K562 (cell line): ENCODE results near the gene CHRNA3. TPM values are rescaled to one million over a fixed set of nuclear protein-coding genes. Genes with fewer than 3 reads are reported as not detected.
A peak's percentile ranks its signal among the peaks of the same experiment; 100 is the strongest.

Experiments
- ASH1L ChIP-seq: fragments of 450-650 bp; IDR thresholded peaks from 2 replicates; pipeline ENCODE4 v1.6.1; 2018; ENCODE audit warnings: borderline replicate concordance, mild to moderate bottlenecking, low read depth; ENCODE audit not compliant: partially characterized antibody
- CBFA2T3 ChIP-seq: fragments of 450-650 bp; IDR thresholded peaks from 2 replicates; pipeline ENCODE4 v1.6.1; 2017
- CEBPB ChIP-seq: fragments of 450-650 bp; IDR thresholded peaks from 2 replicates; pipeline ENCODE4 v1.6.1; 2016; ENCODE audit warnings: missing genetic modification characterization, missing compliant biosample characterization
- DACH1 ChIP-seq: fragments of 450-650 bp; IDR thresholded peaks from 2 replicates; pipeline ENCODE4 v1.6.1; 2018; ENCODE audit not compliant: partially characterized antibody
- DDX20 ChIP-seq: fragments of 450-650 bp; IDR thresholded peaks from 2 replicates; pipeline ENCODE4 v1.6.1; 2016; ENCODE audit warnings: missing genetic modification characterization, low read depth, mild to moderate bottlenecking, missing compliant biosample characterization, moderate library complexity
- HDAC8 ChIP-seq: fragments of 450-650 bp; IDR thresholded peaks from 2 replicates; pipeline ENCODE4 v1.6.1; 2016; ENCODE audit warnings: mild to moderate bottlenecking, missing genetic modification characterization, moderate library complexity, missing compliant biosample characterization
- KAT2B ChIP-seq: IDR thresholded peaks from one replicate; pipeline ENCODE4 v1.6.1; 2012; ENCODE audit warnings: low read depth, mild to moderate bottlenecking, control low read depth, inconsistent platforms, low read length, moderate library complexity
- KDM1A ChIP-seq, 2 experiments: fragments of 450-650 bp; IDR thresholded peaks; 2 replicates each; pipeline ENCODE4 v1.6.1; 2016; ENCODE audit warnings: mild to moderate bottlenecking in 2 of 2
- KDM2B ChIP-seq: fragments of 250-450 bp; sonication (Bioruptor Pico); IDR thresholded peaks from 2 replicates; pipeline ENCODE4 v1.8.0; 2021; ENCODE audit warnings: mild to moderate bottlenecking, moderate library complexity
- KLF10 ChIP-seq: fragments of 250-450 bp; sonication (Bioruptor Pico); IDR thresholded peaks from 2 replicates; pipeline ENCODE4 v1.6.1; 2021; ENCODE audit warnings: matching md5 sums
- POLR2AphosphoS5 ChIP-seq: IDR thresholded peaks from 2 replicates; pipeline ENCODE4 v1.6.1; 2011; ENCODE audit warnings: mild to moderate bottlenecking, low read depth, low read length, moderate library complexity; ENCODE audit not compliant: control insufficient read depth, insufficient read depth
- RFX5 ChIP-seq: IDR thresholded peaks from 2 replicates; pipeline ENCODE4 v1.6.1; 2011; ENCODE audit warnings: low read depth, mild to moderate bottlenecking, improper control_type of control experiment, low read length
- STAG1 ChIP-seq: sonication (generic); formaldehyde crosslinking; IDR thresholded peaks from 2 replicates; pipeline ENCODE4 v1.5.0; 2020; ENCODE audit warnings: missing genetic modification reagents, borderline replicate concordance
- SUPT5H ChIP-seq: fragments of 450-650 bp; IDR thresholded peaks from 2 replicates; pipeline ENCODE4 v1.6.1; 2016
- TBP ChIP-seq: optimal IDR thresholded peaks from 2 replicates; pipeline ENCODE3; 2011; ENCODE audit warnings: low read depth, low read length, improper control_type of control experiment
- UBTF ChIP-seq, 2 experiments: IDR thresholded peaks; 2 replicates each; pipeline ENCODE4 v1.6.1; 2012; ENCODE audit warnings: improper control_type of control experiment in 2 of 2, low read depth in 2 of 2, low read length in 2 of 2, borderline replicate concordance in 1 of 2
- ZBTB1 ChIP-seq: sonication (generic); formaldehyde crosslinking; IDR thresholded peaks from 2 replicates; pipeline ENCODE4 v1.8.1; 2023; ENCODE audit warnings: missing genetic modification reagents, low read depth, mild to moderate bottlenecking, borderline replicate concordance
- ZC3H4 ChIP-seq: sonication (generic); formaldehyde crosslinking; IDR thresholded peaks from 2 replicates; pipeline ENCODE4 v1.9.0; 2021; ENCODE audit warnings: missing genetic modification reagents, borderline replicate concordance
- ZNF140 ChIP-seq: fragments of 250-450 bp; sonication (Bioruptor Pico); IDR thresholded peaks from 2 replicates; pipeline ENCODE4 v1.8.0; 2021; ENCODE audit warnings: moderate library complexity, mild to moderate bottlenecking, inconsistent platforms
- ZNF668 ChIP-seq: fragments of 250-450 bp; sonication (Bioruptor Pico); IDR thresholded peaks from 2 replicates; pipeline ENCODE4 v1.8.0; 2022; ENCODE audit warnings: mild to moderate bottlenecking, inconsistent platforms
- polyA plus RNA-seq, 8 experiments: library from polyadenylated mRNA; depleted of rRNA in 4 of 8; stranded (reverse) in 5 of 8; unstranded in 3 of 8; fragments of >200 nt; fragmentation: Nextera tagmentation in 2 of 8; fragmentation: Illumina TruSeq in 1 of 8; extraction: Ambion mirVana in 2 of 8; extraction: Trizol in 1 of 8; gene quantifications; 2 replicates each; pipeline versions ENCODE4 v1.2.1 to v1.2.3, GENCODE V29; 2011 to 2014; ENCODE audit warnings: inconsistent platforms in 1 of 8, missing spikeins in 1 of 8
- total RNA-seq, 7 experiments: library from RNA; depleted of rRNA in 6 of 7; stranded (reverse); fragments of >200 nt in 6 of 7; fragmentation: Illumina TruSeq in 2 of 7; extraction: Trizol in 2 of 7; gene quantifications; 2 replicates each; pipeline versions ENCODE4 v1.2.1 to v1.2.3, GENCODE V29; 2011 to 2021; ENCODE audit warnings: low replicate concordance in 1 of 7
- TF ChIP-seq, protein P1 (sequence below): fragments of 250-450 bp; sonication (Bioruptor Pico); IDR thresholded peaks from 2 replicates; pipeline ENCODE4 v1.5.0; 2021; ENCODE audit warnings: mild to moderate bottlenecking, moderate library complexity
- TF ChIP-seq, protein P2 (sequence below): fragments of 250-450 bp; sonication (Bioruptor Pico); IDR thresholded peaks from 2 replicates; pipeline ENCODE4 v1.8.0; 2022; ENCODE audit warnings: moderate library complexity, mild to moderate bottlenecking, inconsistent platforms

CHRNA3 gene
- total and polyA plus RNA-seq, 9 of the 15 experiments (the other 6 are each of a cell fraction or from before 2014, with no cell fraction given), result 0.01 TPM; not detected in 8

DNA sequence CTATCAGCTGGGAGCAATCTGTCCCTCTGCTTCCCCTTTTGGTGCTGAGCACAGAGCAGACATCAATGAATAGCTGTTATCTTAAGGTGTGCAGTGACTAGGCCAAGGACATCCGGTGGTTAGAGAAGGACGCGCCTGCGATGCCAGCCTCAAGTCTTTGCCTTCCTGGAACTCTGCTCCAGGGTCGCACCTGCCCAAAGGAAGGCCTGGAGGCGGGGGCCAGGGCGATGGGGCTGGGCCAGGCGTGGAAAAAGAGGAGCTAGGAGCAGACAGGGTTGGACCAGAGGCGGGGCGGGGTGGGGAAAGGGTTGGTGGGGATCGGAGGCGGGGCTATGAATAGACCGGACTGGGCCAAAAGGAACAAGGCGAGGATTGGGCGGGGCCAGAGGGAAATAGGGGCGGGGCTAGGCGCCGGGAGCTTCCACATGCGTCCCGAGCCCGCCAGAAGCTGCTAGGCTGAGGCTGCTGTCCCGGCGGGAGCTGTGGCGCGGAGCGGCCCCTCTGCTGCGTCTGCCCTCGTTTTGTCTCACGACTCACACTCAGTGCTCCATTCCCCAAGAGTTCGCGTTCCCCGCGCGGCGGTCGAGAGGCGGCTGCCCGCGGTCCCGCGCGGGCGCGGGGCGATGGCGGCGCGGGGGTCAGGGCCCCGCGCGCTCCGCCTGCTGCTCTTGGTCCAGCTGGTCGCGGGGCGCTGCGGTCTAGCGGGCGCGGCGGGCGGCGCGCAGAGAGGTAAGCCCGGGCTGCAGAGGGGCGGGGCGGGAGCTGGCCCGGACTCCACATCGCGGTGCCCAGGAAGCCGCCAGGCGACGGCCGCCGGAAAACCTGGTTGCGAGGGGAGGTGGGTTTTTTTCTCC is 55.5 kb downstream of the CHRNA3 start, which contains the start of gene CHRNA5 (continued):
- TF ChIP-seq KLF10 (CRISPR knock-in tag) (no peak), DACH1 (peak; percentile 16), HDAC8 (no peak), ZNF668 (CRISPR knock-in tag) (no peak), SUPT5H (peak; percentile 59), DDX20 (tag) (no peak), UBTF (IDR thresholded peaks at IDR 0.05; ENCODE audit: borderline replicate concordance in 1 of 2, low read depth in 2 of 2, low read length in 2 of 2) (peak in 1 of 2 experiments; percentile 52; a peak in 1 of 4 replicates), POLR2AphosphoS5 (peak; percentile 34), TBP (peak; percentile 77), ZC3H4 (CRISPR knock-in tag) (no peak), KDM2B (no peak), ZBTB1 (CRISPR knock-in tag) (no peak), ASH1L (no peak), CBFA2T3 (peak; percentile 77), KAT2B (no peak), RFX5 (no peak), CEBPB (tag) (no peak), KDM1A (IDR thresholded peaks at IDR 0.05) (peak; percentile 34 to 77; a peak in 3 of 4 replicates), STAG1 (CRISPR knock-in tag) (no peak), ZNF140 (CRISPR knock-in tag) (no peak)
- TF ChIP-seq, protein P1, sequence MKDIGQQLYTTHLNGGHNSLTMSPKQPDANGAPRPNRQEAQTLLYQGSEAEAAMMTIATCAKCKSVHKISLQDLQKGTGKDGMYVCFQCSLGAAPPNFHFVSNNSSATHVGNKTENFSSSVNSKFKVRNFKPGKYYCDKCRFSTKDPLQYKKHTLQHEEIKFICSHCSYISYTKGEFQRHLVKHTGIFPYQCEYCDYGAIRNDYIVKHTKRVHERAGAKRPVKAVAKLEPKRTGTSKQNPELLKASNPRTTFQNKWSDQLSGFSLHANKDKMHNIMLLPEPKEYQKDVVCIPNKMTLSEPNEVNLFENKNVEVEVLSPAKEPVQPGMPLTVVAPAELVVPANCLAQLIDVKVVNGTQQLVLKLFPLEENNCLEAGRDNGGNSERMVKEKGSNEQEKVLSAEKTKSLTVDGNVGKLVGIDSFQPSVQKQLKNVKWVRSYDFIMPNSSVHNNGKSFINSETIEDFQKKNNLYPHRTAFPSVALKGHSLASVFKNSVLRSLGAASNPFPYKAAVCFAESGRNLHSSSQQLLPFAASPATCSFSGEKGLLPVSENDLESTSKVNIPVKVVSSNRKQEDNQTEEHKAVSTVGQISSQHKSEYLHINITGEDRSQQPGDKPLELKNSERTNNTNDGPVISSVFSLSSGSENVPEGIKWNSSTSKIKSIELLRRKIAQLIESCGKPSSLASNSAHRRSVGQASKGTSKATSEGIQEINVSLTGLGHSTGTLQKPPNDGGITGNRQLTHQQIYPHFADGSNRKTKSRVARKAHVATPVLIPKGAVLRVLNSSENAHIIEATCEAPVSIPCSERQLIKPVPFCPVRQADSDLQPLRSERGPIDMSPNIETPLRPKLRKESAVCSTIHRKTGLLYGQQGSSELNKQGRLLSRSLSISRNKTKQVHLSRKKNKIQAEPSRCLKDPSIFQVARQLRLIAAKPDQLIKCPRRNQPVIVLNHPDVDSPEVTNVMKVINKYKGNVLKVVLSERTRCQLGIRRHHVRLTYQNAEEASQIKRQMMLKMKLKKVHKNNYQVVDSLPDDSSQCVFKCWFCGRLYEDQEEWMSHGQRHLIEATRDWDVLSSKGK (CRISPR knock-in tag), result no peak
- TF ChIP-seq, protein P2, sequence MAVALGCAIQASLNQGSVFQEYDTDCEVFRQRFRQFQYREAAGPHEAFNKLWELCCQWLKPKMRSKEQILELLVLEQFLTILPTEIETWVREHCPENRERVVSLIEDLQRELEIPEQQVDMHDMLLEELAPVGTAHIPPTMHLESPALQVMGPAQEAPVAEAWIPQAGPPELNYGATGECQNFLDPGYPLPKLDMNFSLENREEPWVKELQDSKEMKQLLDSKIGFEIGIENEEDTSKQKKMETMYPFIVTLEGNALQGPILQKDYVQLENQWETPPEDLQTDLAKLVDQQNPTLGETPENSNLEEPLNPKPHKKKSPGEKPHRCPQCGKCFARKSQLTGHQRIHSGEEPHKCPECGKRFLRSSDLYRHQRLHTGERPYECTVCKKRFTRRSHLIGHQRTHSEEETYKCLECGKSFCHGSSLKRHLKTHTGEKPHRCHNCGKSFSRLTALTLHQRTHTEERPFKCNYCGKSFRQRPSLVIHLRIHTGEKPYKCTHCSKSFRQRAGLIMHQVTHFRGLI (CRISPR knock-in tag), result no peak
